HepG2 (cell line): ENCODE measurements around the gene P2RX2. TPM values are rescaled to one million over a fixed set of nuclear protein-coding genes. Genes with fewer than 3 reads are reported as not detected.

ENCODE experiments used
- ATAC-seq: fragments of 200-7000 bp; cut with Tn5 transposase; 3 replicates; pipeline ENCODE4 v1.9.1; 2020; ENCODE audit warnings: mild to moderate bottlenecking, moderate library complexity
- BruUV-seq: library from RNA; stranded (reverse); fragments of 400-500 nt; replicated peaks from 2 replicates; lab custom pipeline; 2021; lab: Mats Ljungman, UMichigan
- CTCF ChIA-PET: fragments of 300-600 bp; formaldehyde crosslinking; extraction: SDS; loops from one replicate; lab custom pipeline; 2021; ENCODE audit warnings: low total read pairs, inconsistent platforms, low intra/inter-chr PET ratio; lab: Yijun Ruan, JAX
- POLR2A ChIA-PET: fragments of 350-600 bp; sonication (Branson Sonifier 250); formaldehyde crosslinking; loops from one replicate; lab custom pipeline; 2020; ENCODE audit warnings: antibody characterized with exemption, inconsistent platforms; lab: Yijun Ruan, JAX
- DNase-seq: peaks from one replicate; pipeline ENCODE4 v3.0.0-alpha.2; 2015; ENCODE audit warnings: low spot score
- FAIRE-seq: peaks from 3 replicates; lab custom pipeline; 2011; peaks lifted over from hg19 to GRCh38; lab: Jason Lieb, UNC
- H2AFZ ChIP-seq: one replicate; pipeline ENCODE4 v1.6.1; 2011; ENCODE audit warnings: low read length, inconsistent platforms
- H3K27ac ChIP-seq: fragments of 300-600 bp; 3 replicates; pipeline ENCODE4 v1.8.0; 2011; ENCODE audit warnings: mixed run types, mild to moderate bottlenecking, mixed read lengths, low read length, inconsistent platforms; ENCODE audit not compliant: insufficient read depth; ENCODE audit errors: extremely low read length
- H3K27me3 ChIP-seq, 2 experiments: fragments of 200-600 bp in 1 of 2; 2 replicates in 1 of 2; 3 replicates in 1 of 2; pipeline versions ENCODE4 v1.6.0 to v1.8.0; 2011; ENCODE audit warnings: low read length in 2 of 2, mild to moderate bottlenecking in 2 of 2, moderate library complexity in 2 of 2, inconsistent platforms in 1 of 2; ENCODE audit not compliant: insufficient read depth in 2 of 2, control insufficient read depth in 1 of 2
- H3K36me3 ChIP-seq, 2 experiments: fragments of 200-600 bp in 1 of 2; replicated peaks in 1 of 2; 2 replicates in 1 of 2; 3 replicates in 1 of 2; pipeline versions ENCODE4 v1.5.1 to v1.8.0; 2011; ENCODE audit warnings: low read length in 2 of 2, inconsistent platforms in 1 of 2; ENCODE audit not compliant: insufficient read depth in 2 of 2, control insufficient read depth in 1 of 2
- H3K4me1 ChIP-seq: 2 replicates; pipeline ENCODE4 v1.5.1; 2012; ENCODE audit warnings: low read length, inconsistent platforms; ENCODE audit not compliant: insufficient read depth
- H3K4me2 ChIP-seq: 2 replicates; pipeline ENCODE4 v1.6.0; 2011; ENCODE audit warnings: low read depth, low read length, inconsistent platforms
- H3K4me3 ChIP-seq, 3 experiments: fragments of 200-600 bp in 1 of 3; sonication (generic), shearing (Covaris generic) in 1 of 3; replicated peaks in 1 of 3; 2 replicates each; pipeline ENCODE4 v1.5.1; 2011 to 2016; ENCODE audit warnings: low read length in 3 of 3, inconsistent platforms in 2 of 3, low read depth in 2 of 3, mild to moderate bottlenecking in 2 of 3, control low read depth in 1 of 3, mixed read lengths in 1 of 3; ENCODE audit not compliant: insufficient read depth in 1 of 3
- H3K79me2 ChIP-seq: one replicate; pipeline ENCODE4 v1.6.1; 2011; ENCODE audit warnings: low read length, inconsistent platforms; ENCODE audit not compliant: insufficient read depth
- H3K9ac ChIP-seq: 2 replicates; pipeline ENCODE4 v1.6.0; 2011; ENCODE audit warnings: mild to moderate bottlenecking, low read depth, low read length, inconsistent platforms; ENCODE audit not compliant: insufficient read depth
- H3K9me3 ChIP-seq: 2 replicates; pipeline ENCODE4 v1.5.1; 2012; ENCODE audit warnings: mild to moderate bottlenecking, low read length
- H4K20me1 ChIP-seq: 2 replicates; pipeline ENCODE4 v1.6.0; 2011; ENCODE audit warnings: inconsistent platforms, mild to moderate bottlenecking, low read length, moderate library complexity; ENCODE audit not compliant: insufficient read depth
- HOXA7 ChIP-seq: sonication (generic); formaldehyde crosslinking; IDR thresholded peaks from 2 replicates; pipeline ENCODE4 v1.8.1; 2022; ENCODE audit warnings: mild to moderate bottlenecking, missing genetic modification reagents, moderate library complexity
- IRF1 ChIP-seq: sonication (generic); formaldehyde crosslinking; IDR thresholded peaks from 2 replicates; pipeline ENCODE4 v1.4.0; 2020; ENCODE audit warnings: low read depth, mild to moderate bottlenecking, missing genetic modification reagents
- JDP2 ChIP-seq: sonication (generic); formaldehyde crosslinking; IDR thresholded peaks from 2 replicates; pipeline ENCODE4 v1.8.1; 2022; ENCODE audit warnings: missing genetic modification reagents, borderline replicate concordance
- RXRB ChIP-seq: IDR thresholded peaks from 2 replicates; pipeline ENCODE4 v1.6.1; 2016; ENCODE audit warnings: borderline replicate concordance, missing genetic modification reagents, missing compliant biosample characterization
- SOX6 ChIP-seq, 2 experiments: fragments of 450-650 bp in 1 of 2; sonication (generic) in 1 of 2; formaldehyde crosslinking in 1 of 2; IDR thresholded peaks; 2 replicates each; pipeline versions ENCODE4 v1.4.0 to v1.6.1; 2017 to 2020; ENCODE audit warnings: antibody characterized with exemption in 1 of 2, mild to moderate bottlenecking in 1 of 2, missing genetic modification reagents in 1 of 2
- SP140L ChIP-seq: sonication (generic); formaldehyde crosslinking; IDR thresholded peaks from 2 replicates; pipeline ENCODE4 v1.4.0; 2020; ENCODE audit warnings: missing genetic modification reagents, borderline replicate concordance
- SPEN ChIP-seq: sonication (generic); formaldehyde crosslinking; IDR thresholded peaks from 2 replicates; pipeline ENCODE4 v1.5.1; 2020; ENCODE audit warnings: low read depth, mild to moderate bottlenecking, missing genetic modification reagents
- SYNCRIP ChIP-seq: fragments of 200-400 bp; formaldehyde crosslinking; IDR thresholded peaks from 2 replicates; pipeline ENCODE4 v1.6.1; 2018; ENCODE audit warnings: mild to moderate bottlenecking, low read depth, low read length; ENCODE audit not compliant: insufficient read depth
- ZNF446 ChIP-seq: sonication (generic); formaldehyde crosslinking; IDR thresholded peaks from 2 replicates; pipeline ENCODE4 v1.5.0; 2020; ENCODE audit warnings: mild to moderate bottlenecking, missing genetic modification reagents
- ZNF574 ChIP-seq: sonication (generic); formaldehyde crosslinking; IDR thresholded peaks from 2 replicates; pipeline ENCODE4 v1.4.0; 2020; ENCODE audit warnings: missing genetic modification reagents
- ZNF775 ChIP-seq: sonication (generic); formaldehyde crosslinking; IDR thresholded peaks from 2 replicates; pipeline ENCODE4 v1.4.0; 2020; ENCODE audit warnings: missing genetic modification reagents, mild to moderate bottlenecking, moderate library complexity, borderline replicate concordance
- ZNF790 ChIP-seq: sonication (generic); formaldehyde crosslinking; IDR thresholded peaks from 2 replicates; pipeline ENCODE4 v1.8.0; 2022; ENCODE audit warnings: missing genetic modification reagents, mild to moderate bottlenecking, borderline replicate concordance
- WGBS: methylation state at CpG from one replicate; pipeline ENCODE4 v1.1.6; 2017; ENCODE audit warnings: low lambda C conversion rate; 5-methylcytosine and 5-hydroxymethylcytosine counted together
- in situ Hi-C: cut with HindIII; loops from 2 replicates; pipeline ENCODE4 v1.10.0; 2017; ENCODE audit warnings: low pct_unique_long_range_greater_than_20kb; ENCODE audit not compliant: extremely low pct_ligation_motif_present
- intact Hi-C: fragments of 100-400 bp; cut with micrococcal nuclease; formaldehyde crosslinking; loops from one replicate; pipeline ENCODE4 v1.10.0; 2022; ENCODE audit not compliant: unreplicated experiment
- polyA plus RNA-seq, 8 experiments: library from polyadenylated mRNA; depleted of rRNA in 3 of 8; stranded (reverse) in 7 of 8; unstranded in 1 of 8; fragments of >200 nt; fragmentation: Illumina TruSeq in 4 of 8; extraction: Trizol in 4 of 8; gene quantifications; 2 replicates each; pipeline versions ENCODE4 v1.2.1 to v1.2.3, GENCODE V29; 2011 to 2016; ENCODE audit warnings: low read depth in 4 of 8, missing spikeins in 1 of 8, mixed read lengths in 1 of 8; ENCODE audit not compliant: insufficient read depth in 1 of 8
- total RNA-seq, 5 experiments: library from RNA; depleted of rRNA; stranded (reverse); fragments of >200 nt; fragmentation: Illumina TruSeq; extraction: Trizol; gene quantifications; 2 replicates each; pipeline ENCODE4 v1.2.3, GENCODE V29; 2016; ENCODE audit warnings: low read depth in 1 of 5
- TF ChIP-seq, protein P1 (sequence below): IDR thresholded peaks from 2 replicates; pipeline ENCODE4 v1.4.0; 2020; ENCODE audit warnings: mild to moderate bottlenecking, missing genetic modification reagents
- TF ChIP-seq, protein P2 (sequence below): sonication (generic); formaldehyde crosslinking; IDR thresholded peaks from 2 replicates; pipeline ENCODE4 v1.4.0; 2020; ENCODE audit warnings: mild to moderate bottlenecking, missing genetic modification reagents, borderline replicate concordance

The P2RX2 gene
- total and polyA plus RNA-seq, 2 of the 13 experiments (the other 11 are each of a cell fraction or from before 2014, with no cell fraction given), result not detected

DNA sequence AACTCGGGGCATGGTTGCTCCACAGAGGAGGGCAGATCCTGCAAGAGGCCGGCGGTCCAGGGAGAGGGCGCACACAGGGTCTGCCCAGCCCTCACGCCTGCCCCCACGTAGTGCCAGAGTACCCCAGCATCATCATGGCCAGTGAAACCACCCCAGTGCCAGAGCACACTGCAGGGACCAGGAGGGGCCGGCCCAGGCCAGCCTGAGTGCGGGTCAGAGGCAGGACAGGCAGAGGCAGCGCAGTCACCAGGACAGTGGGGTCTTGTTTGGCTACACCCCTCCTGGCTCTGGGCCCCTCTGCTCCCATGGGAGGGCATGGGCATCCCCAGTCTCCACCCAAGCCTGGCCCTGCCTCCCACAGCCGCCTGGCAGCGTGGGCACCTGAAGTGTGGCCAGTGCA lies 42.9 kb upstream of the P2RX2 start:
- no peaks in the 10 kb centered on the region for H4K20me1 ChIP-seq
- TF ChIP-seq, protein P1, sequence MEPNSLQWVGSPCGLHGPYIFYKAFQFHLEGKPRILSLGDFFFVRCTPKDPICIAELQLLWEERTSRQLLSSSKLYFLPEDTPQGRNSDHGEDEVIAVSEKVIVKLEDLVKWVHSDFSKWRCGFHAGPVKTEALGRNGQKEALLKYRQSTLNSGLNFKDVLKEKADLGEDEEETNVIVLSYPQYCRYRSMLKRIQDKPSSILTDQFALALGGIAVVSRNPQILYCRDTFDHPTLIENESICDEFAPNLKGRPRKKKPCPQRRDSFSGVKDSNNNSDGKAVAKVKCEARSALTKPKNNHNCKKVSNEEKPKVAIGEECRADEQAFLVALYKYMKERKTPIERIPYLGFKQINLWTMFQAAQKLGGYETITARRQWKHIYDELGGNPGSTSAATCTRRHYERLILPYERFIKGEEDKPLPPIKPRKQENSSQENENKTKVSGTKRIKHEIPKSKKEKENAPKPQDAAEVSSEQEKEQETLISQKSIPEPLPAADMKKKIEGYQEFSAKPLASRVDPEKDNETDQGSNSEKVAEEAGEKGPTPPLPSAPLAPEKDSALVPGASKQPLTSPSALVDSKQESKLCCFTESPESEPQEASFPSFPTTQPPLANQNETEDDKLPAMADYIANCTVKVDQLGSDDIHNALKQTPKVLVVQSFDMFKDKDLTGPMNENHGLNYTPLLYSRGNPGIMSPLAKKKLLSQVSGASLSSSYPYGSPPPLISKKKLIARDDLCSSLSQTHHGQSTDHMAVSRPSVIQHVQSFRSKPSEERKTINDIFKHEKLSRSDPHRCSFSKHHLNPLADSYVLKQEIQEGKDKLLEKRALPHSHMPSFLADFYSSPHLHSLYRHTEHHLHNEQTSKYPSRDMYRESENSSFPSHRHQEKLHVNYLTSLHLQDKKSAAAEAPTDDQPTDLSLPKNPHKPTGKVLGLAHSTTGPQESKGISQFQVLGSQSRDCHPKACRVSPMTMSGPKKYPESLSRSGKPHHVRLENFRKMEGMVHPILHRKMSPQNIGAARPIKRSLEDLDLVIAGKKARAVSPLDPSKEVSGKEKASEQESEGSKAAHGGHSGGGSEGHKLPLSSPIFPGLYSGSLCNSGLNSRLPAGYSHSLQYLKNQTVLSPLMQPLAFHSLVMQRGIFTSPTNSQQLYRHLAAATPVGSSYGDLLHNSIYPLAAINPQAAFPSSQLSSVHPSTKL, result no peak
- no peak for TF ChIP-seq HOXA7
- TF ChIP-seq ZNF574 (CRISPR knock-in tag), result no peak
- TF ChIP-seq SYNCRIP, result no peak
- no peak for TF ChIP-seq SPEN
- no peak for TF ChIP-seq SOX6 (IDR thresholded peaks at IDR 0.05)
- no peak for TF ChIP-seq SOX6 (CRISPR knock-in tag; IDR thresholded peaks at IDR 0.05)
- no peak for TF ChIP-seq SP140L
- no peak for TF ChIP-seq IRF1 (CRISPR knock-in tag)
- TF ChIP-seq ZNF790 (CRISPR knock-in tag), result no peak
- no peak for TF ChIP-seq RXRB (CRISPR knock-in tag)
- no peak for TF ChIP-seq ZNF775 (CRISPR knock-in tag)
- no peak for TF ChIP-seq JDP2 (CRISPR knock-in tag)
- TF ChIP-seq ZNF446 (CRISPR knock-in tag), result no peak
- TF ChIP-seq, protein P2, sequence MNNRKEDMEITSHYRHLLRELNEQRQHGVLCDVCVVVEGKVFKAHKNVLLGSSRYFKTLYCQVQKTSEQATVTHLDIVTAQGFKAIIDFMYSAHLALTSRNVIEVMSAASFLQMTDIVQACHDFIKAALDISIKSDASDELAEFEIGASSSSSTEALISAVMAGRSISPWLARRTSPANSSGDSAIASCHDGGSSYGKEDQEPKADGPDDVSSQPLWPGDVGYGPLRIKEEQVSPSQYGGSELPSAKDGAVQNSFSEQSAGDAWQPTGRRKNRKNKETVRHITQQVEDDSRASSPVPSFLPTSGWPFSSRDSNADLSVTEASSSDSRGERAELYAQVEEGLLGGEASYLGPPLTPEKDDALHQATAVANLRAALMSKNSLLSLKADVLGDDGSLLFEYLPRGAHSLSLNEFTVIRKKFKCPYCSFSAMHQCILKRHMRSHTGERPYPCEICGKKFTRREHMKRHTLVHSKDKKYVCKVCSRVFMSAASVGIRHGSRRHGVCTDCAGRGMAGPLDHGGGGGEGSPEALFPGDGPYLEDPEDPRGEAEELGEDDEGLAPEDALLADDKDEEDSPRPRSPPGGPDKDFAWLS (CRISPR knock-in tag), result no peak
- TF ChIP-seq, all 625 proteins: peak for 0
- no peaks in the 10 kb centered on the region for H3K9me3 ChIP-seq
- no TSS peak for BruUV-seq
- WGBS, result 100% methylated on average over 2 of the region's 11 CpGs
- ChIA-PET CTCF (no interaction called here), POLR2A (no interaction called here)
- H3K9ac ChIP-seq, result no peak overlapping the region
- H3K4me3 ChIP-seq, result no peak overlapping the region
- no peaks in the 10 kb centered on the region for H3K4me1 ChIP-seq
- in situ Hi-C loops (no loop called here), intact Hi-C loops (no loop called here)
- FAIRE-seq (no peak), ATAC-seq (no peak), DNase-seq (no peak)
- H3K27me3 ChIP-seq, result no peaks in the 10 kb centered on the region
- no peak overlapping the region for H3K4me2 ChIP-seq
- H3K27ac ChIP-seq, result no peak overlapping the region
- peaks cover 3 to 8% of the 10 kb centered on the region in 2 experiments; a peak in 2 of 5 replicates for H3K36me3 ChIP-seq
- H2AFZ ChIP-seq, result no peak overlapping the region
- no peaks in the 10 kb centered on the region for H3K79me2 ChIP-seq
